IMR-90 (cell line): ENCODE data around the gene CUX1. TPM values are rescaled to one million over a fixed set of nuclear protein-coding genes. Genes with fewer than 3 reads are reported as not detected.

Experiments
- ATAC-seq: fragments of 200-7000 bp; cut with Tn5 transposase; 2 replicates; pipeline ENCODE4 v1.9.1; 2020; ENCODE audit warnings: low read depth, mild to moderate bottlenecking, moderate library complexity
- BruUV-seq: library from RNA; stranded (reverse); fragments of 400-500 nt; replicated peaks from 2 replicates; lab custom pipeline; 2021; lab: Mats Ljungman, UMichigan
- CTCF ChIA-PET: fragments of 300-600 bp; formaldehyde crosslinking; extraction: SDS; loops from one replicate; lab custom pipeline; 2021; ENCODE audit warnings: antibody characterized with exemption; lab: Yijun Ruan, JAX
- POLR2A ChIA-PET: fragments of 300-600 bp; sonication (Branson Sonifier 250); formaldehyde crosslinking; loops from one replicate; lab custom pipeline; 2022; ENCODE audit warnings: antibody characterized with exemption; ENCODE audit not compliant: unreplicated experiment; lab: Charles Lee
- DNase-seq: peaks from one replicate; pipeline ENCODE4 v3.0.0; 2013
- H2AFZ ChIP-seq: replicated peaks from 2 replicates; pipeline ENCODE3; 2013; ENCODE audit warnings: low read length, mild to moderate bottlenecking; ENCODE audit not compliant: poor library complexity
- H2AK5ac ChIP-seq: 2 replicates; pipeline ENCODE4 v1.6.1; 2013; ENCODE audit warnings: low read depth, low read length, inconsistent platforms
- H2AK9ac ChIP-seq: replicated peaks from 2 replicates; pipeline ENCODE3; 2013; ENCODE audit warnings: mild to moderate bottlenecking, low read depth, low read length, moderate library complexity; ENCODE audit not compliant: poor library complexity
- H2BK120ac ChIP-seq: 2 replicates; pipeline ENCODE4 v1.6.1; 2013; ENCODE audit warnings: low read depth, low read length, inconsistent platforms
- H2BK15ac ChIP-seq: 3 replicates; pipeline ENCODE4 v1.6.1; 2013; ENCODE audit warnings: low read depth, low read length, inconsistent platforms
- H2BK20ac ChIP-seq: 2 replicates; pipeline ENCODE4 v1.6.1; 2013; ENCODE audit warnings: low read depth, mild to moderate bottlenecking, inconsistent platforms, low read length, moderate library complexity
- H2BK5ac ChIP-seq: 2 replicates; pipeline ENCODE4 v1.6.1; 2013; ENCODE audit warnings: mild to moderate bottlenecking, low read depth, low read length, inconsistent platforms; ENCODE audit not compliant: poor library complexity, severe bottlenecking
- H3K14ac ChIP-seq: replicated peaks from 2 replicates; pipeline ENCODE4 v1.6.1; 2013; ENCODE audit warnings: low read depth, low read length, inconsistent platforms
- H3K18ac ChIP-seq: 2 replicates; pipeline ENCODE4 v1.6.1; 2013; ENCODE audit warnings: low read depth, low read length, control low read depth
- H3K23ac ChIP-seq: 2 replicates; pipeline ENCODE4 v1.6.1; 2013; ENCODE audit warnings: low read depth, low read length, inconsistent platforms
- H3K27ac ChIP-seq: 2 replicates; pipeline ENCODE4 v1.5.1; 2013; ENCODE audit warnings: mild to moderate bottlenecking, control low read depth, low read length; ENCODE audit not compliant: insufficient read depth
- H3K27me3 ChIP-seq: 2 replicates; pipeline ENCODE4 v1.6.1; 2013; ENCODE audit warnings: low read length; ENCODE audit not compliant: control insufficient read depth, insufficient read depth
- H3K36me3 ChIP-seq: 2 replicates; pipeline ENCODE4 v1.6.1; 2013; ENCODE audit warnings: low read length, mixed read lengths; ENCODE audit not compliant: control insufficient read depth, insufficient read depth
- H3K4ac ChIP-seq: 2 replicates; pipeline ENCODE4 v1.6.1; 2013; ENCODE audit warnings: low read depth, low read length, inconsistent platforms
- H3K4me1 ChIP-seq: 2 replicates; pipeline ENCODE4 v1.6.1; 2013; ENCODE audit warnings: low read length, mixed read lengths; ENCODE audit not compliant: control insufficient read depth, insufficient read depth
- H3K4me2 ChIP-seq: 2 replicates; pipeline ENCODE4 v1.6.1; 2013; ENCODE audit warnings: low read depth, mild to moderate bottlenecking, control low read depth, low read length, moderate library complexity
- H3K4me3 ChIP-seq: 2 replicates; pipeline ENCODE4 v1.5.1; 2013; ENCODE audit warnings: low read depth, mild to moderate bottlenecking, control low read depth, low read length, moderate library complexity; ENCODE audit not compliant: insufficient read depth
- H3K56ac ChIP-seq: 2 replicates; pipeline ENCODE4 v1.6.1; 2013; ENCODE audit warnings: low read length, inconsistent platforms; ENCODE audit not compliant: insufficient read depth; ENCODE audit errors: extremely low read depth
- H3K79me1 ChIP-seq, 2 experiments: 2 replicates each; pipeline ENCODE4 v1.6.1; 2013; ENCODE audit warnings: low read length in 2 of 2, inconsistent platforms in 1 of 2, low read depth in 1 of 2
- H3K9ac ChIP-seq: 2 replicates; pipeline ENCODE4 v1.6.1; 2013; ENCODE audit warnings: low read depth, low read length, control low read depth
- H3K9me1 ChIP-seq: 2 replicates; pipeline ENCODE4 v1.6.1; 2013; ENCODE audit warnings: low read length, inconsistent platforms; ENCODE audit not compliant: insufficient read depth
- H3K9me3 ChIP-seq: 2 replicates; pipeline ENCODE4 v1.6.1; 2013; ENCODE audit warnings: low read length; ENCODE audit not compliant: control insufficient read depth, insufficient read depth
- H4K20me1 ChIP-seq: 2 replicates; pipeline ENCODE4 v1.6.1; 2013; ENCODE audit warnings: low read length, inconsistent platforms; ENCODE audit not compliant: insufficient read depth
- H4K5ac ChIP-seq: 2 replicates; pipeline ENCODE4 v1.6.1; 2013; ENCODE audit warnings: mild to moderate bottlenecking, low read depth, low read length, control low read depth
- H4K8ac ChIP-seq, 2 experiments: 2 replicates each; pipeline ENCODE4 v1.6.1; 2013; ENCODE audit warnings: low read depth in 2 of 2, low read length in 2 of 2, control low read depth in 1 of 2, inconsistent platforms in 1 of 2
- H4K91ac ChIP-seq: 2 replicates; pipeline ENCODE4 v1.6.1; 2013; ENCODE audit warnings: low read depth, low read length, inconsistent platforms; ENCODE audit not compliant: insufficient read depth
- BHLHE40 ChIP-seq: fragments of 150-350 bp; IDR thresholded peaks from 2 replicates; pipeline ENCODE4 v1.6.1; 2016; ENCODE audit warnings: mild to moderate bottlenecking, low read depth, low read length
- FOS ChIP-seq: fragments of 150-350 bp; IDR thresholded peaks from 2 replicates; pipeline ENCODE4 v1.6.1; 2016; ENCODE audit warnings: low read depth, low read length
- NFE2L2 ChIP-seq: fragments of 150-350 bp; IDR thresholded peaks from 2 replicates; pipeline ENCODE4 v1.6.1; 2016; ENCODE audit warnings: low read depth, mild to moderate bottlenecking, low read length
- SMC3 ChIP-seq: fragments of 150-350 bp; IDR thresholded peaks from 2 replicates; pipeline ENCODE4 v1.6.1; 2016; ENCODE audit warnings: low read depth, mild to moderate bottlenecking, antibody characterized with exemption, low read length, moderate library complexity
- WGBS, 2 experiments: methylation state at CpG; one replicate each; pipeline versions ENCODE4 v1.1.5 to v1.1.7; 2013; ENCODE audit warnings: missing lambda C conversion rate in 2 of 2; ENCODE audit not compliant: insufficient read length in 1 of 2; ENCODE audit errors: extremely low coverage in 2 of 2; 5-methylcytosine and 5-hydroxymethylcytosine counted together
- dilution Hi-C: fragments of 300-500 bp; cut with HindIII; formaldehyde crosslinking; loops from one replicate; pipeline ENCODE4 v1.14.3; 2018; ENCODE audit warnings: low sequenced_read_pairs; ENCODE audit not compliant: unreplicated experiment
- in situ Hi-C: fragments of 300-500 bp; cut with MboI; formaldehyde crosslinking; loops from 3 replicates; pipeline ENCODE4 v1.14.3; 2019; ENCODE audit warnings: low sequenced_read_pairs, inconsistent platforms, mixed read lengths
- intact Hi-C: fragments of 100-400 bp; cut with micrococcal nuclease; formaldehyde crosslinking; loops from 2 replicates; pipeline ENCODE4 v1.10.0; 2022
- polyA plus RNA-seq, 3 experiments: library from polyadenylated mRNA; depleted of rRNA; stranded (reverse); fragments of >200 nt; gene quantifications; 2 replicates each; pipeline ENCODE4 v1.2.3, GENCODE V29; 2012; ENCODE audit warnings: low replicate concordance in 1 of 3
- total RNA-seq: library from RNA; depleted of rRNA; stranded (reverse); fragments of >200 nt; gene quantifications from 2 replicates; pipeline ENCODE4 v1.2.3, GENCODE V29; 2012

CUX1 gene
- total and polyA plus RNA-seq, 2 of the 4 experiments (the other 2 are of a cell fraction) = 19.7 to 46.4 TPM

- no peak overlapping the region for H3K23ac ChIP-seq
- ChIA-PET POLR2A (no interaction called here), CTCF (interaction anchor here (1.0 kb wide), 2 partner anchors 14 to 211 kb away, joined by 3 read pairs; no protein-coding TSS in a partner anchor)
- H4K5ac ChIP-seq = no peak overlapping the region
- peak overlapping the region; percentile 49; the same call in 1 of the 2 replicates for H3K9ac ChIP-seq
- no peaks in the 10 kb centered on the region for H3K27me3 ChIP-seq
- peak overlapping the region in 1 of 2 experiments; percentile 6; a peak in 1 of 4 replicates for H4K8ac ChIP-seq
- dilution Hi-C loops = no loop called here
- H3K4me3 ChIP-seq = peak overlapping the region; percentile 68
- H3K36me3 ChIP-seq = no peaks in the 10 kb centered on the region
- H3K79me1 ChIP-seq = peaks cover 0 to 17% of the 10 kb centered on the region in 2 experiments; a peak in 2 of 4 replicates
- no TSS peak for BruUV-seq
- no peaks in the 10 kb centered on the region for H3K9me3 ChIP-seq
- no CpG with 5 or more reads among the region's 5 CpGs for WGBS, 2 experiments
- H3K18ac ChIP-seq = no peak overlapping the region
- no peak overlapping the region for H2BK120ac ChIP-seq
- ATAC-seq (no peak), DNase-seq (no peak)
- no peak for TF ChIP-seq BHLHE40
- no peak for TF ChIP-seq FOS
- TF ChIP-seq SMC3 = no peak
- no peak for TF ChIP-seq NFE2L2
- no peaks in the 10 kb centered on the region for H3K9me1 ChIP-seq
- no peak overlapping the region for H2AK5ac ChIP-seq
- peak overlapping the region; percentile 99 for H3K4me2 ChIP-seq
- no peak overlapping the region for H3K27ac ChIP-seq
- 0 out of 2 replicates have a peak, but pooled peaks cover 4% of the 10 kb centered on the region for H3K4me1 ChIP-seq
- peak overlapping the region; percentile 95 for H2AFZ ChIP-seq
- H2BK5ac ChIP-seq = no peak overlapping the region
- no peak overlapping the region for H3K14ac ChIP-seq
- no peak overlapping the region for H3K4ac ChIP-seq
- in situ Hi-C loops = loop anchor here (5.0 to 10.0 kb wide), 2 partner anchors 126 to 421 kb away; no protein-coding TSS in a partner anchor
- peaks cover 9% of the 10 kb centered on the region for H4K20me1 ChIP-seq
- intact Hi-C loops = loop anchor here (1.0 to 10.0 kb wide), 5 partner anchors 71 to 459 kb away; no protein-coding TSS in a partner anchor
- no peak overlapping the region for H2AK9ac ChIP-seq
- H4K91ac ChIP-seq = no peak overlapping the region
- no peak overlapping the region for H3K56ac ChIP-seq
- H2BK15ac ChIP-seq = no peak overlapping the region
- H2BK20ac ChIP-seq = no peak overlapping the region
Observed at GRCh38 chr7:101813402-101814019, 3.9 kb upstream of the CUX1 start.
